PFSK-1 (cell line): Measurements from ENCODE around the gene NIFK.

Experiments
- POLR2AphosphoS5 ChIP-seq: IDR thresholded peaks from 2 replicates; pipeline ENCODE4 v1.6.1; 2012; ENCODE audit warnings: low read depth, mild to moderate bottlenecking, control low read depth, low read length, moderate library complexity
- SIN3A ChIP-seq: IDR thresholded peaks from 2 replicates; pipeline ENCODE4 v1.6.1; 2012; ENCODE audit warnings: mild to moderate bottlenecking, low read length, moderate library complexity, borderline replicate concordance; ENCODE audit not compliant: insufficient read depth

GRCh38 chr2:121705958-121706357 lies 30.7 kb downstream of the NIFK start:
- TF ChIP-seq SIN3A (no peak), POLR2AphosphoS5 (no peak)
